CD1c-positive myeloid dendritic cell (primary cell): ENCODE results near the gene DEGS1.
"Not testable (repeated sequence)": the region's sequence is repeated elsewhere in the genome, so short reads cannot be mapped to it uniquely, and the experiment has no call there.

ENCODE experiments used
- DNase-seq: peaks from one replicate; pipeline ENCODE4 v3.0.0-alpha.2; 2016; ENCODE audit errors: extremely low spot score

Gene DEGS1

GRCh38 chr1:224180783-224181452 lies 2.1 kb upstream of the DEGS1 start:
- no peak for DNase-seq

GRCh38 chr1:224181453-224181810 lies 1.6 kb upstream of the DEGS1 start:
- no peak for DNase-seq

GRCh38 chr1:224182057-224182865 lies 779 bp upstream of the DEGS1 start:
- DNase-seq = peak; percentile 53

GRCh38 chr1:224183591-224184312 lies 712 bp downstream of the DEGS1 start:
- peak; percentile 62 for DNase-seq

GRCh38 chr1:224185208-224185607 lies 2.2 kb downstream of the DEGS1 start:
- DNase-seq = no peak

- no peak for DNase-seq
Observed at GRCh38 chr1:224188286-224188685, 5.2 kb downstream of the DEGS1 start.

GRCh38 chr1:224189561-224189960 lies 6.5 kb downstream of the DEGS1 start:
- no peak for DNase-seq

- DNase-seq = no peak
Observed at GRCh38 chr1:224192082-224192788, 9.2 kb downstream of the DEGS1 start.

GRCh38 chr1:224193319-224193966 lies 10.4 kb downstream of the DEGS1 start:
- DNase-seq = no peak

GRCh38 chr1:224196813-224197600 lies 14.0 kb downstream of the DEGS1 start:
- DNase-seq = no peak

- DNase-seq = no peak
Observed at GRCh38 chr1:224198572-224198971, 15.5 kb downstream of the DEGS1 start.

- DNase-seq = no peak
Observed at GRCh38 chr1:224199679-224200078, 16.6 kb downstream of the DEGS1 start.

GRCh38 chr1:224201383-224201782 lies 18.3 kb downstream of the DEGS1 start:
- DNase-seq = no peak

- DNase-seq = no peak
Observed at GRCh38 chr1:224201853-224202252, 18.8 kb downstream of the DEGS1 start.

- DNase-seq = peak; percentile 91
Observed at GRCh38 chr1:224203243-224204016, 20.4 kb downstream of the DEGS1 start.

- DNase-seq = peak; percentile 76
Observed at GRCh38 chr1:224205438-224205840, 22.4 kb downstream of the DEGS1 start.

- not testable (repeated sequence) for DNase-seq
Observed at GRCh38 chr1:224205931-224206538, 23.0 kb downstream of the DEGS1 start.

- DNase-seq = no peak
Observed at GRCh38 chr1:224211206-224211962, 28.3 kb downstream of the DEGS1 start.

GRCh38 chr1:224212618-224213061 lies 29.6 kb downstream of the DEGS1 start:
- no peak for DNase-seq
